ENCODE results near the gene CTXN1.
"Not testable (repeated sequence)": the region's sequence is repeated elsewhere in the genome, so short reads cannot be mapped to it uniquely, and the experiment has no call there.

CTXN1 gene

DNA sequence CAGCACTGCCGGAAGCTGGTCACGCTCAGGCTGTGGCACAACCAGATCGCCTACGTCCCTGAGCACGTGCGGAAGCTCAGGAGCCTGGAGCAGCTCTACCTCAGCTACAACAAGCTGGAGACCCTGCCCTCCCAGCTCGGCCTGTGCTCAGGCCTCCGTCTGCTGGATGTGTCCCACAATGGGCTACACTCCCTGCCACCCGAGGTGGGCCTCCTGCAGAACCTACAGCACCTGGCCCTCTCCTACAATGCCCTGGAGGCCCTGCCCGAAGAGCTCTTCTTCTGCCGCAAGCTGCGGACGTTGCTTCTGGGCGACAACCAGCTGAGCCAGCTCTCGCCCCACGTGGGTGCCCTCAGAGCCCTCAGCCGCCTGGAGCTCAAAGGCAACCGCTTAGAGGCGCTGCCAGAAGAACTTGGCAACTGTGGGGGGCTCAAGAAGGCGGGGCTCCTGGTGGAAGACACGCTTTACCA, 25.5 kb downstream of the CTXN1 start:
- Mint-ChIP-seq H3K27me3 (ENCODE audit: low read depth) (peaks cover 3% of the 10 kb centered on the region), H3K36me3 (ENCODE audit: low read depth) (peaks cover 8% of the 10 kb centered on the region), H3K4me3 (no peak overlapping the region), H3K4me1 (ENCODE audit: low read depth) (peaks cover 18% of the 10 kb centered on the region), H3K9me3 (no peaks in the 10 kb centered on the region), H3K27ac (no peak overlapping the region)
- DNase-seq (ENCODE audit: low spot score), result no peak

- Mint-ChIP-seq H3K27me3 (ENCODE audit: low read depth) (peaks cover 3% of the 10 kb centered on the region), H3K27ac (no peak overlapping the region), H3K4me1 (ENCODE audit: low read depth) (peaks cover 14% of the 10 kb centered on the region), H3K4me3 (no peak overlapping the region), H3K36me3 (ENCODE audit: low read depth) (peaks cover 5% of the 10 kb centered on the region), H3K9me3 (no peaks in the 10 kb centered on the region)
- no peak for DNase-seq (ENCODE audit: low spot score)
Observed at GRCh38 chr19:7899751-7900378, 26.1 kb downstream of the CTXN1 start.

DNA sequence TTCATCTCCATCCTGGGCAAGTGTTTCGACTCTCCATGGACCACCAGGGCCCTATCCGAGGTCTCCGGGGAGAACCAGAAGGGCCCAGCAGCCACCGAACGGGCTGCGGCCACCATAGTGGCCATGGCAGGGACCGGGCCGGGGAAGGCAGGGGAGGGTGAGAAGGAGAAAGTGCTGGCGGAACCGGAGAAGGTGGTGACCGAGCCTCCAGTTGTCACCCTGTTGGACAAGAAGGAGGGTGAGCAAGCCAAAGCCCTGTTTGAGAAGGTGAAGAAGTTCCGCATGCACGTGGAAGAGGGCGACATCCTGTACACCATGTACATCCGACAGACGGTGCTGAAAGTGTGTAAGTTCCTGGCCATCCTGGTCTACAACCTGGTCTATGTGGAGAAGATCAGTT, 27.0 kb downstream of the CTXN1 start:
- no peak overlapping the region for H3K27ac Mint-ChIP-seq
- H3K4me3 Mint-ChIP-seq, result no peak overlapping the region
- no peaks in the 10 kb centered on the region for H3K9me3 Mint-ChIP-seq
- H3K27me3 Mint-ChIP-seq (ENCODE audit: low read depth), result peaks cover 3% of the 10 kb centered on the region
- H3K4me1 Mint-ChIP-seq (ENCODE audit: low read depth), result peaks cover 10% of the 10 kb centered on the region
- no peaks in the 10 kb centered on the region for H3K36me3 Mint-ChIP-seq (ENCODE audit: low read depth)
- no peak for DNase-seq (ENCODE audit: low spot score)

GRCh38 chr19:7897292-7897691, 28.6 kb downstream of the CTXN1 start:
- Mint-ChIP-seq H3K4me3 (no peak overlapping the region), H3K9me3 (no peaks in the 10 kb centered on the region), H3K36me3 (ENCODE audit: low read depth) (no peaks in the 10 kb centered on the region), H3K4me1 (ENCODE audit: low read depth) (peaks cover 1% of the 10 kb centered on the region), H3K27me3 (ENCODE audit: low read depth) (no peaks in the 10 kb centered on the region), H3K27ac (no peak overlapping the region)
- no peak for DNase-seq (ENCODE audit: low spot score)

DNA sequence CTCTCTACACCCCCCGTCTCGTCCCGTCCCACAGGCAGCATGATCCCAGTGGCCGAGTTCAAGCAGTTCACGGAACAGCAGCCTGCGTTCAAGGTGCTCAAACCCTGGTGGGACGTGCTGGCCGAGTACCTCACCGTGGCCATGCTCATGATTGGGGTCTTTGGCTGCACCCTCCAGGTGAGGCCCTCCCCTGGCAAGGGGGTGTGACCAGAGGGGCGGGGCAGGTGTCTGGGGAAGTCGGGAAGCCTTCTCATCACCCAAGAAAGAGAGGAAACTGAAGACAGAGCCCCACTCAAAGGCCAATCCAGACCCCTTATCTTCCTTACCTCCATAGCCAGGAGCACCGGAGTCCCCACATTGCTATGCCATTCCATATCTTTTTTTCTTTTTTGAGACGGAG, 30.4 kb downstream of the CTXN1 start:
- no peaks in the 10 kb centered on the region for H3K36me3 Mint-ChIP-seq (ENCODE audit: low read depth)
- no peak for DNase-seq (ENCODE audit: low spot score)
- H3K9me3 Mint-ChIP-seq, result no peaks in the 10 kb centered on the region
- H3K4me3 Mint-ChIP-seq, result no peak overlapping the region
- no peaks in the 10 kb centered on the region for H3K27me3 Mint-ChIP-seq (ENCODE audit: low read depth)
- no peak overlapping the region for H3K27ac Mint-ChIP-seq
- no peaks in the 10 kb centered on the region for H3K4me1 Mint-ChIP-seq (ENCODE audit: low read depth)

DNA sequence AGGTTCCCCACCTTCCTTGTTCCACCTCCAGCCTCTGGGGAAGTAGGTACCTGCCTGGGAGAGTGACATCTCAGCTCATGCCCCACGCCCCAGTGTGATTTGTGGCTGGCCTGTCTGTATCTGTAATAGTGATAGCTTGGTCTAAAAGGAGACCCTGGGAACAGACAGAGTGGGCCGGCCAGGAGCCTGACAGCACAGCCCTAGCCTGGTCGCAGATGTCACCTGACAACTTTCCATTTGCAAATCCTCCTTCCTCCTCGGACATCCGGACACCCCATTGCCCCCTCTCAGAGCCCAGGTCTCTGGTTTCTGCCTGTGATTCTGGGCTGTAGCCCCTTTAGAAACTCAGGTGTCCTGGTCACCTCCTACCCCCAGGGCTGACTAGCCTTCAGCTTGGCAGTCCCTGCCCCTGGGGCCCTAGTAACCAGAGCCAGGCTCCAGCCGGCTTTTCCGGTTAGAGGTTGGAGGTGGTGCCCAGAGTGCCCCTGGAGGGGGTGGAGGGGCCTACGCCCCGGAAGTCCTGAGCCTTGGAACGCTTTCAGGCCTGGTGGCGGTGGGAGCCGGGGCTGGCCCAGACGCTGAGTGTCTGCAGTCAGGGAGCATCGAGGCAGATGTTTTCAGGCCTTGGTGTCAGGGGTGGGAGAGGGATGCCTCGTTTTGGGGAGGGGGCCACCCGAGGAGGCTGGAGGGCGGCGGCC, 31.2 kb downstream of the CTXN1 start:
- H3K9me3 Mint-ChIP-seq, result no peaks in the 10 kb centered on the region
- no peak for DNase-seq (ENCODE audit: low spot score)
- H3K27ac Mint-ChIP-seq, result no peak overlapping the region
- no peaks in the 10 kb centered on the region for H3K4me1 Mint-ChIP-seq (ENCODE audit: low read depth)
- no peaks in the 10 kb centered on the region for H3K36me3 Mint-ChIP-seq (ENCODE audit: low read depth)
- no peak overlapping the region for H3K4me3 Mint-ChIP-seq
- no peaks in the 10 kb centered on the region for H3K27me3 Mint-ChIP-seq (ENCODE audit: low read depth)

DNA sequence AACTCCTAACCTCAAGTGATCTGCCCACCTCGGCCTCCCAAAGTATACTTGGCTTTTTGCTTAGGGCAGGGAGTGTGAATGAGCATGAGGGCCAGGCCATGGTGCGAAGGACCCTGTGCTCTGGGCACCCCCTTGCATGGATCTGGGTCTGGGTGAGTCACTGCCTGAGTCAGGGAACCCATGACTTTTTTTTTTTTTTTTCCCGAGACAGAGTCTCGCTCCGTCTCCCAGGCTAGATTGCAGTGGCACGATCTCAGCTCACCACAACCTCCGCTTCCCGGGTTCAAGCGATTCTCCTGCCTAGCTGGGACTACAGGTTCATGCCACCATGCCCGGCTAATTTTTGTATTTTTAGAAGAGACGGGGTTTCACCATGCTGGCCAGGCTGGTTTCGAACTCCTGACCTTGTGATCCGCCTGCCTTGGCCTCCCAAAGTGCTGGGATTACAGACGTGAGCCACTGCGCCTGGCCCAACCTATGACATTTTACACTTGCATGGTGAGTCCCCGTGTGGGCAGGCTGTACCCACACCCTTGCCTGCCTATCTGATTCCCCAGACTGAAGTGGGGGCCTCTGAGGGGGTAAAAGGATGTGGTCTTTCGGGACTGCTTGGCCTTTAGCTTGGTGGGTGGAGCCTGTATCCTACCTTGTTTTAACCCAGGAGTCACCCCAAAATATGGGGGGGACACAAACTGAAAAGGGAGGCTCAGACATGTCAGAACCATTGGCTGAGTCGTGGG, 32.4 kb downstream of the CTXN1 start:
- DNase-seq (ENCODE audit: low spot score); H3K4me1 Mint-ChIP-seq (ENCODE audit: low read depth); H3K27me3 Mint-ChIP-seq (ENCODE audit: low read depth); H3K9me3 Mint-ChIP-seq; H3K4me3 Mint-ChIP-seq; H3K27ac Mint-ChIP-seq; H3K36me3 Mint-ChIP-seq (ENCODE audit: low read depth): not testable (repeated sequence)

- Mint-ChIP-seq H3K36me3 (ENCODE audit: low read depth) (no peaks in the 10 kb centered on the region), H3K9me3 (no peaks in the 10 kb centered on the region), H3K27me3 (ENCODE audit: low read depth) (peaks cover 9% of the 10 kb centered on the region), H3K4me3 (no peak overlapping the region), H3K27ac (no peak overlapping the region), H3K4me1 (ENCODE audit: low read depth) (no peaks in the 10 kb centered on the region)
- DNase-seq (ENCODE audit: low spot score), result no peak
Observed at GRCh38 chr19:7888826-7889217, 37.1 kb downstream of the CTXN1 start.

- H3K4me3 Mint-ChIP-seq, result no peak within 1 kb of the TSS
- peaks cover 9% of the 10 kb centered on the region for H3K27me3 Mint-ChIP-seq (ENCODE audit: low read depth)
- H3K9me3 Mint-ChIP-seq, result no peaks in the 10 kb centered on the region
- peak; percentile 39 for DNase-seq (ENCODE audit: low spot score)
- H3K27ac Mint-ChIP-seq, result no peak within 1 kb of the TSS
- H3K36me3 Mint-ChIP-seq (ENCODE audit: low read depth), result no peaks in the 10 kb centered on the region
- H3K4me1 Mint-ChIP-seq (ENCODE audit: low read depth), result no peaks in the 10 kb centered on the region
Observed at GRCh38 chr19:7888145-7888825, 37.6 kb downstream of the CTXN1 start, which contains the start of gene LRRC8E. Gene LRRC8E (plus strand): TSS chr19:7888510. CDS start chr19:7895604, 7,094 bp downstream.

DNA sequence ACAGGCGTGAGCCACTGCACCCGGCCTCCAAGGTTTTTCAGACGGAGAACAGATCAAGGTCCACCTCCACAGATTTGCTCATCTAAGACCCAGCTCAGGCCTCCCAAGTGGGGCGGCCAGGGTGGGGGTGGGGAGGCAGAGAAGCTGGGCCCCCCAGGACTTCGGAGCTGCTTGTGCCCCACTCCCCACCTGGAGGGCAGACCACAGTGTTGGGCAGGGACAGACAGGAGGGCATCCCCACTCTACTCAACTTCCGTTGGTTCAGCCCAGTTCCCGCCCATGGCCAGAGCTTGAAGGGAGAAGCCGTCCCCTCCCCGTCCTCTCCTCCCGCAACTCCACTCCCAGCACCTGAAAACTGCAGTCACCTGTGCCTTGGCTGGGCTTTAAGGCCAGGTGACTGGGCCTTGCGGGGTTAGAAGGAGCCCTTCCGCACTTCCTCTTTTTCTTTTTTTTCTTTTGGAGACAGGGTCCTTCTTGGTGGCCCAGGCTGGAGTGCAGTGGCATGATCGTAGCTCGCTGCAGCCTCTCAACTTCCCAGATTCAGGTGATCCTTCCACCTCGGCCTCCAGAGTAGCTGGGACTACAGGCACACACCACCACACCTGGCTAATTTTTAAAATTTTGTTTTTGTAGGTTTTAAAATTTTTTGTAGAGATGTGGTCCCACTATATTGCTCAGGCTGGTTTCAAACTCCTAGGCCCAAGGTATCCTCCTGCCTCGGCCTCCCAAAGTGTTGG, 38.4 kb downstream of the CTXN1 start:
- H3K4me3 Mint-ChIP-seq, result no peak overlapping the region
- DNase-seq (ENCODE audit: low spot score), result no peak
- H3K27me3 Mint-ChIP-seq (ENCODE audit: low read depth), result peaks cover 9% of the 10 kb centered on the region
- no peaks in the 10 kb centered on the region for H3K36me3 Mint-ChIP-seq (ENCODE audit: low read depth)
- H3K27ac Mint-ChIP-seq, result no peak overlapping the region
- H3K9me3 Mint-ChIP-seq, result no peaks in the 10 kb centered on the region
- H3K4me1 Mint-ChIP-seq (ENCODE audit: low read depth), result no peaks in the 10 kb centered on the region

- H3K4me1 Mint-ChIP-seq (ENCODE audit: low read depth), result no peaks in the 10 kb centered on the region
Observed at GRCh38 chr19:7885818-7886217, 40.1 kb downstream of the CTXN1 start.

GRCh38 chr19:7883796-7884570, 42.0 kb downstream of the CTXN1 start:
- Mint-ChIP-seq H3K4me3 (no peak overlapping the region), H3K9me3 (no peaks in the 10 kb centered on the region), H3K36me3 (ENCODE audit: low read depth) (no peaks in the 10 kb centered on the region), H3K4me1 (ENCODE audit: low read depth) (no peaks in the 10 kb centered on the region), H3K27me3 (ENCODE audit: low read depth) (peaks cover 9% of the 10 kb centered on the region), H3K27ac (no peak overlapping the region)
- no peak for DNase-seq (ENCODE audit: low spot score)

More at GRCh38 chr19:7885818-7886217, 40.1 kb downstream of the CTXN1 start:
- peaks cover 9% of the 10 kb centered on the region for H3K27me3 Mint-ChIP-seq (ENCODE audit: low read depth)
- no peak for DNase-seq (ENCODE audit: low spot score)
- no peak overlapping the region for H3K27ac Mint-ChIP-seq
- no peaks in the 10 kb centered on the region for H3K36me3 Mint-ChIP-seq (ENCODE audit: low read depth)
- no peaks in the 10 kb centered on the region for H3K9me3 Mint-ChIP-seq
- H3K4me3 Mint-ChIP-seq, result no peak overlapping the region

DNA sequence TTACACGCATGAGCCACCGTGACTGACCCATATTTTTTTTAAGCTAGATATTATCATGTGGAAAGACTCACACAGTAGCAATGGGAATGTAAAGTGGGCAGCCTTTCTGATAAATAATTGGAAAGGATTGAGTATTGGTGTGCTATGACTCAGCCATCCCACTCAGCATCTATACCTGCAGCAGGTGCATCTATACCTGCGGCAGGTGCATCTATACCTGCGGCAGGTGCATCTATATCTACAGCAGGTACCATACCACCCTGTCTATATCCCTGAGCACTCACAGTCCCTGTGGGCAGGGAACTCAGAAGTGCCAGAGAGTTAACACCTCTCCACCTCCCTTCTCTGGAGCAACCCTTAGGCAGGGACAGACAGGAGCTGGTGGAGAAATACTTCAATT, 42.8 kb downstream of the CTXN1 start:
- DNase-seq (ENCODE audit: low spot score), result no peak
- Mint-ChIP-seq H3K9me3 (no peaks in the 10 kb centered on the region), H3K27ac (no peak overlapping the region), H3K4me1 (ENCODE audit: low read depth) (no peaks in the 10 kb centered on the region), H3K36me3 (ENCODE audit: low read depth) (no peaks in the 10 kb centered on the region), H3K27me3 (ENCODE audit: low read depth) (peaks cover 5% of the 10 kb centered on the region), H3K4me3 (no peak overlapping the region)

Data from T-helper 2 cell treated with Interferon-gamma antibody and Interleukin-4, amounts not matched to agents 5 μg/mL and 100 μg/mL, for 36 hours (primary cell).